H9 (cell line): Measurements from ENCODE around the gene PRODH2. TPM values are rescaled to one million over a fixed set of nuclear protein-coding genes. Genes with fewer than 3 reads are reported as not detected.

Experiments used
- DNase-seq: peaks from one replicate; pipeline ENCODE4 v3.0.0-alpha.2; 2017
- H2AFZ ChIP-seq: one replicate; pipeline ENCODE4 v1.6.1; 2013; ENCODE audit warnings: mild to moderate bottlenecking, low read length, control low read depth, moderate library complexity
- H2AK5ac ChIP-seq: 2 replicates; pipeline ENCODE4 v1.6.1; 2013; ENCODE audit warnings: low read length, control low read depth, mixed read lengths; ENCODE audit not compliant: insufficient read length
- H2BK120ac ChIP-seq: one replicate; pipeline ENCODE4 v1.6.1; 2013; ENCODE audit warnings: low read depth, mild to moderate bottlenecking, low read length, control low read depth, inconsistent platforms; ENCODE audit not compliant: poor library complexity, severe bottlenecking
- H2BK12ac ChIP-seq: 2 replicates; pipeline ENCODE4 v1.6.1; 2013; ENCODE audit warnings: low read length, control low read depth, mixed read lengths, low read depth; ENCODE audit not compliant: insufficient read length
- H2BK15ac ChIP-seq: 2 replicates; pipeline ENCODE4 v1.6.1; 2013; ENCODE audit warnings: low read depth, low read length, control low read depth
- H2BK20ac ChIP-seq: one replicate; pipeline ENCODE4 v1.6.1; 2013; ENCODE audit warnings: low read depth, mild to moderate bottlenecking, low read length, control low read depth, inconsistent platforms; ENCODE audit not compliant: poor library complexity, severe bottlenecking
- H2BK5ac ChIP-seq: 2 replicates; pipeline ENCODE4 v1.6.1; 2013; ENCODE audit warnings: low read length, control low read depth, mixed read lengths; ENCODE audit not compliant: insufficient read length
- H3K14ac ChIP-seq: 2 replicates; pipeline ENCODE4 v1.6.1; 2013; ENCODE audit warnings: low read length, control low read depth; ENCODE audit not compliant: insufficient read depth
- H3K18ac ChIP-seq: 2 replicates; pipeline ENCODE4 v1.6.1; 2013; ENCODE audit warnings: low read depth, mild to moderate bottlenecking, mixed read lengths, low read length, control low read depth; ENCODE audit not compliant: insufficient read length
- H3K23ac ChIP-seq: 2 replicates; pipeline ENCODE4 v1.6.1; 2013; ENCODE audit warnings: low read length, control low read depth, mixed read lengths, low read depth; ENCODE audit not compliant: insufficient read length
- H3K23me2 ChIP-seq: 2 replicates; pipeline ENCODE4 v1.6.1; 2013; ENCODE audit warnings: low read depth, mild to moderate bottlenecking, mixed read lengths, low read length, control low read depth; ENCODE audit not compliant: insufficient read length, poor library complexity, severe bottlenecking
- H3K27ac ChIP-seq: 2 replicates; pipeline ENCODE4 v1.5.1; 2013; ENCODE audit warnings: low read length, control low read depth, mixed read lengths, low read depth; ENCODE audit not compliant: insufficient read length
- H3K27me3 ChIP-seq: 2 replicates; pipeline ENCODE4 v1.6.1; 2013; ENCODE audit warnings: low read length, control low read depth, inconsistent platforms; ENCODE audit not compliant: insufficient read depth
- H3K4ac ChIP-seq: 2 replicates; pipeline ENCODE4 v1.6.1; 2013; ENCODE audit warnings: low read depth, mild to moderate bottlenecking, control low read depth, inconsistent platforms, low read length, moderate library complexity
- H3K4me1 ChIP-seq: 2 replicates; pipeline ENCODE4 v1.6.1; 2013; ENCODE audit warnings: low read length, control low read depth, inconsistent platforms; ENCODE audit not compliant: insufficient read depth
- H3K4me2 ChIP-seq: 2 replicates; pipeline ENCODE4 v1.6.1; 2013; ENCODE audit warnings: low read length, control low read depth, mixed read lengths; ENCODE audit not compliant: insufficient read length, insufficient read depth
- H3K56ac ChIP-seq: 2 replicates; pipeline ENCODE4 v1.6.1; 2013; ENCODE audit warnings: low read depth, mild to moderate bottlenecking, mixed read lengths, low read length, control low read depth; ENCODE audit not compliant: insufficient read length
- H3K79me1 ChIP-seq: 2 replicates; pipeline ENCODE4 v1.6.1; 2013; ENCODE audit warnings: low read depth, mild to moderate bottlenecking, moderate library complexity, low read length, control low read depth, inconsistent platforms; ENCODE audit not compliant: insufficient read depth, poor library complexity, severe bottlenecking
- H3K79me2 ChIP-seq: 2 replicates; pipeline ENCODE4 v1.6.1; 2013; ENCODE audit warnings: low read length, control low read depth, inconsistent platforms; ENCODE audit not compliant: insufficient read depth
- H3K9ac ChIP-seq: 2 replicates; pipeline ENCODE4 v1.6.1; 2013; ENCODE audit warnings: low read length, control low read depth, mixed read lengths; ENCODE audit not compliant: insufficient read length; ENCODE audit errors: extremely low read depth
- H3K9me3 ChIP-seq: one replicate; pipeline ENCODE4 v1.6.1; 2013; ENCODE audit warnings: low read depth, low read length, inconsistent platforms; ENCODE audit not compliant: control insufficient read depth
- H3T11ph ChIP-seq: one replicate; pipeline ENCODE4 v1.6.1; 2013; ENCODE audit warnings: mild to moderate bottlenecking, low read length, control low read depth, inconsistent platforms
- H4K20me1 ChIP-seq: one replicate; pipeline ENCODE4 v1.6.1; 2013; ENCODE audit not compliant: control insufficient read depth, insufficient read length, insufficient read depth
- H4K5ac ChIP-seq: 2 replicates; pipeline ENCODE4 v1.6.1; 2013; ENCODE audit warnings: low read depth, mild to moderate bottlenecking, mixed read lengths, low read length, control low read depth; ENCODE audit not compliant: insufficient read length
- H4K8ac ChIP-seq: replicated peaks from 2 replicates; pipeline ENCODE4 v1.6.1; 2013; ENCODE audit warnings: low read length, control low read depth, mixed read lengths, low read depth; ENCODE audit not compliant: insufficient read length
- H4K91ac ChIP-seq: 2 replicates; pipeline ENCODE4 v1.6.1; 2013; ENCODE audit warnings: low read depth, mild to moderate bottlenecking, moderate library complexity, mixed read lengths, low read length, control low read depth; ENCODE audit not compliant: insufficient read length
- H3K27ac Mint-ChIP-seq, 3 experiments: 2 replicates in 2 of 3; 3 replicates in 1 of 3; pipeline ENCODE4 v1.8.0; 2020 to 2021; ENCODE audit warnings: mixed read lengths in 3 of 3, mild to moderate bottlenecking in 1 of 3, moderate library complexity in 1 of 3
- H3K27me3 Mint-ChIP-seq: 2 replicates; pipeline ENCODE4 v1.8.0; 2021; ENCODE audit warnings: low read depth, mild to moderate bottlenecking, moderate library complexity, mixed read lengths
- H3K36me3 Mint-ChIP-seq, 3 experiments: 2 replicates in 2 of 3; 3 replicates in 1 of 3; pipeline ENCODE4 v1.8.0; 2020 to 2021; ENCODE audit warnings: low read depth in 3 of 3, mixed read lengths in 3 of 3; ENCODE audit not compliant: insufficient read depth in 1 of 3
- H3K4me1 Mint-ChIP-seq, 2 experiments: 2 replicates each; pipeline ENCODE4 v1.8.0; 2020; ENCODE audit warnings: mixed read lengths in 2 of 2
- H3K4me3 Mint-ChIP-seq, 2 experiments: 2 replicates in 1 of 2; 3 replicates in 1 of 2; pipeline ENCODE4 v1.8.0; 2020 to 2021; ENCODE audit warnings: mild to moderate bottlenecking in 2 of 2, mixed read lengths in 2 of 2, moderate library complexity in 1 of 2
- H3K9me3 Mint-ChIP-seq, 2 experiments: 2 replicates in 1 of 2; 3 replicates in 1 of 2; pipeline ENCODE4 v1.8.0; 2020; ENCODE audit warnings: mild to moderate bottlenecking in 2 of 2, mixed read lengths in 2 of 2, moderate library complexity in 1 of 2
- WGBS: extraction: QIAGEN DNeasy Blood & Tissue Kit; methylation state at CpG from one replicate; pipeline ENCODE4 v1.1.7; 2013; ENCODE audit warnings: missing lambda C conversion rate, low lambda C conversion rate, mixed read lengths; ENCODE audit not compliant: insufficient read length; ENCODE audit errors: extremely low coverage; 5-methylcytosine and 5-hydroxymethylcytosine counted together
- total RNA-seq: library from RNA; stranded (reverse); gene quantifications from 2 replicates; pipeline ENCODE4 v1.2.1, GENCODE V29; 2021
- TF ChIP-seq, protein P1 (sequence below): fragments of 200-600 bp; sonication (generic); conservative IDR thresholded peaks from 3 replicates; pipeline ENCODE4 v1.8.0; 2021; ENCODE audit warnings: antibody characterized with exemption, mild to moderate bottlenecking

The PRODH2 gene
- total RNA-seq, 1 experiment from 2014 or later, result not detected

- Histone ChIP-seq H3K23me2 (peaks cover 17% of the 10 kb centered on the region), H3K14ac (no peak overlapping the region), H2AK5ac (no peak overlapping the region), H3K4me2 (no peak overlapping the region), H3K9ac (no peak overlapping the region), H3K4me1 (no peaks in the 10 kb centered on the region; the same call in 1 of the 2 replicates), H4K91ac (no peak overlapping the region), H4K5ac (no peak overlapping the region), H2BK15ac (no peak overlapping the region), H3K27ac (no peak overlapping the region), H3K23ac (no peak overlapping the region), H2BK20ac (no peak overlapping the region), H3K9me3 (no peaks in the 10 kb centered on the region), H3K79me1 (no peaks in the 10 kb centered on the region), H2BK5ac (no peak overlapping the region), H3K56ac (no peak overlapping the region), H3K18ac (no peak overlapping the region), H3K79me2 (no peaks in the 10 kb centered on the region), H2BK12ac (no peak overlapping the region), H3K27me3 (peaks cover 2% of the 10 kb centered on the region; the same call in 1 of the 2 replicates), H4K20me1 (peaks cover 3% of the 10 kb centered on the region), H2BK120ac (no peak overlapping the region), H3K4ac (no peak overlapping the region), H2AFZ (no peak overlapping the region), H3T11ph (no peak overlapping the region), H4K8ac (no peak overlapping the region)
- no peak overlapping the region for H3K4me3 Mint-ChIP-seq
- H3K27me3 Mint-ChIP-seq, result peaks cover 79% of the 10 kb centered on the region
- H3K36me3 Mint-ChIP-seq, result no peaks in the 10 kb centered on the region
- no CpG with 5 or more reads among the region's 8 CpGs for WGBS
- H3K27ac Mint-ChIP-seq, result no peak overlapping the region
- peaks cover 14 to 34% of the 10 kb centered on the region in 2 experiments for H3K4me1 Mint-ChIP-seq
- no peak for DNase-seq
- TF ChIP-seq, protein P1, sequence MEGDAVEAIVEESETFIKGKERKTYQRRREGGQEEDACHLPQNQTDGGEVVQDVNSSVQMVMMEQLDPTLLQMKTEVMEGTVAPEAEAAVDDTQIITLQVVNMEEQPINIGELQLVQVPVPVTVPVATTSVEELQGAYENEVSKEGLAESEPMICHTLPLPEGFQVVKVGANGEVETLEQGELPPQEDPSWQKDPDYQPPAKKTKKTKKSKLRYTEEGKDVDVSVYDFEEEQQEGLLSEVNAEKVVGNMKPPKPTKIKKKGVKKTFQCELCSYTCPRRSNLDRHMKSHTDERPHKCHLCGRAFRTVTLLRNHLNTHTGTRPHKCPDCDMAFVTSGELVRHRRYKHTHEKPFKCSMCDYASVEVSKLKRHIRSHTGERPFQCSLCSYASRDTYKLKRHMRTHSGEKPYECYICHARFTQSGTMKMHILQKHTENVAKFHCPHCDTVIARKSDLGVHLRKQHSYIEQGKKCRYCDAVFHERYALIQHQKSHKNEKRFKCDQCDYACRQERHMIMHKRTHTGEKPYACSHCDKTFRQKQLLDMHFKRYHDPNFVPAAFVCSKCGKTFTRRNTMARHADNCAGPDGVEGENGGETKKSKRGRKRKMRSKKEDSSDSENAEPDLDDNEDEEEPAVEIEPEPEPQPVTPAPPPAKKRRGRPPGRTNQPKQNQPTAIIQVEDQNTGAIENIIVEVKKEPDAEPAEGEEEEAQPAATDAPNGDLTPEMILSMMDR, result no peak
- H3K9me3 Mint-ChIP-seq, result no peaks in the 10 kb centered on the region; a peak in 1 of 5 replicates
These were observed 40.6 kb upstream of the PRODH2 start for GRCh38 chr19:35853038-35853756.
